Glutamatergic neuron (in vitro differentiated cells): Measurements from ENCODE around the gene SDHC. TPM values are rescaled to one million over a fixed set of nuclear protein-coding genes. Genes with fewer than 3 reads are reported as not detected.
"Not testable (repeated sequence)": the region's sequence is repeated elsewhere in the genome, so short reads cannot be mapped to it uniquely, and the experiment has no call there.

ENCODE experiments used
- DNase-seq: peaks from one replicate; pipeline ENCODE4 v3.0.0; 2022
- H3K27ac Mint-ChIP-seq: one replicate; pipeline ENCODE4 v1.8.0; 2020; ENCODE audit warnings: mild to moderate bottlenecking, mixed read lengths, inconsistent platforms; ENCODE audit not compliant: unreplicated experiment
- H3K27me3 Mint-ChIP-seq: one replicate; pipeline ENCODE4 v1.8.0; 2020; ENCODE audit warnings: mild to moderate bottlenecking, moderate library complexity, mixed read lengths, inconsistent platforms; ENCODE audit not compliant: unreplicated experiment
- H3K36me3 Mint-ChIP-seq: one replicate; pipeline ENCODE4 v1.8.0; 2020; ENCODE audit warnings: mild to moderate bottlenecking, mixed read lengths, inconsistent platforms; ENCODE audit not compliant: unreplicated experiment
- H3K4me1 Mint-ChIP-seq: one replicate; pipeline ENCODE4 v1.8.0; 2020; ENCODE audit warnings: mild to moderate bottlenecking, low read depth, mixed read lengths, inconsistent platforms; ENCODE audit not compliant: unreplicated experiment
- H3K4me3 Mint-ChIP-seq: one replicate; pipeline ENCODE4 v1.8.0; 2020; ENCODE audit warnings: mild to moderate bottlenecking, mixed read lengths, inconsistent platforms; ENCODE audit not compliant: unreplicated experiment
- H3K9me3 Mint-ChIP-seq: one replicate; pipeline ENCODE4 v1.8.0; 2020; ENCODE audit warnings: mild to moderate bottlenecking, moderate library complexity, mixed read lengths, inconsistent platforms; ENCODE audit not compliant: unreplicated experiment
- total RNA-seq: library from RNA; stranded (reverse); fragmentation: NEBNext Ultra II Directional; extraction: Animal tissue kit (Norgen Biotek cat#: 25700); gene quantifications from one replicate; pipeline ENCODE4 v1.2.1, GENCODE V29; 2021; ENCODE audit not compliant: unreplicated experiment
- TF ChIP-seq, protein P1 (sequence below): fragments of 200-600 bp; sonication (generic); IDR thresholded peaks from one replicate; pipeline ENCODE4 v1.5.0; 2021; ENCODE audit not compliant: partially characterized antibody, unreplicated experiment

The SDHC gene
- total RNA-seq, 1 donor from 2014 or later: 170 TPM

DNA sequence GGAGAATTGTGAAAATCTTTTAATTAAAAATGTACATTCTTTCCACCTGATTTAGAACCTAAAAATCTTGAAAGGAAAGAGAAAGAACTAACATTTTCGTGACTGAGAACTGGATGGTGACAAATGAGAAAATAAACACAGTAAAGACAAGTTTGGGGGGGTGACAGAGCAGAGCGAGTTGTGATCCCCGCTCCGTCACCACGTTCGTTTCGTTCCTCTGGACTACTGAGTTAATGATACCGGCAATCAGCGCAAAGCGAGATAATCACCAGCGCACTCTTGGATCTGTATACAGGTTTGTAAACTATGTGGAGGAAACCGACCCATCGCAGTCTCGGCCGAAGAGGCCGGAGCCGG lies 84.7 kb downstream of the SDHC start:
- no peak for DNase-seq
- Mint-ChIP-seq H3K4me1 (peaks cover 4% of the 10 kb centered on the region), H3K4me3 (peak overlapping the region; percentile 96), H3K36me3 (no peaks in the 10 kb centered on the region), H3K9me3 (peaks cover 21% of the 10 kb centered on the region), H3K27ac (peak overlapping the region; percentile 99), H3K27me3 (peaks cover 17% of the 10 kb centered on the region)
- TF ChIP-seq, protein P1, sequence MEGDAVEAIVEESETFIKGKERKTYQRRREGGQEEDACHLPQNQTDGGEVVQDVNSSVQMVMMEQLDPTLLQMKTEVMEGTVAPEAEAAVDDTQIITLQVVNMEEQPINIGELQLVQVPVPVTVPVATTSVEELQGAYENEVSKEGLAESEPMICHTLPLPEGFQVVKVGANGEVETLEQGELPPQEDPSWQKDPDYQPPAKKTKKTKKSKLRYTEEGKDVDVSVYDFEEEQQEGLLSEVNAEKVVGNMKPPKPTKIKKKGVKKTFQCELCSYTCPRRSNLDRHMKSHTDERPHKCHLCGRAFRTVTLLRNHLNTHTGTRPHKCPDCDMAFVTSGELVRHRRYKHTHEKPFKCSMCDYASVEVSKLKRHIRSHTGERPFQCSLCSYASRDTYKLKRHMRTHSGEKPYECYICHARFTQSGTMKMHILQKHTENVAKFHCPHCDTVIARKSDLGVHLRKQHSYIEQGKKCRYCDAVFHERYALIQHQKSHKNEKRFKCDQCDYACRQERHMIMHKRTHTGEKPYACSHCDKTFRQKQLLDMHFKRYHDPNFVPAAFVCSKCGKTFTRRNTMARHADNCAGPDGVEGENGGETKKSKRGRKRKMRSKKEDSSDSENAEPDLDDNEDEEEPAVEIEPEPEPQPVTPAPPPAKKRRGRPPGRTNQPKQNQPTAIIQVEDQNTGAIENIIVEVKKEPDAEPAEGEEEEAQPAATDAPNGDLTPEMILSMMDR: no peak

DNA sequence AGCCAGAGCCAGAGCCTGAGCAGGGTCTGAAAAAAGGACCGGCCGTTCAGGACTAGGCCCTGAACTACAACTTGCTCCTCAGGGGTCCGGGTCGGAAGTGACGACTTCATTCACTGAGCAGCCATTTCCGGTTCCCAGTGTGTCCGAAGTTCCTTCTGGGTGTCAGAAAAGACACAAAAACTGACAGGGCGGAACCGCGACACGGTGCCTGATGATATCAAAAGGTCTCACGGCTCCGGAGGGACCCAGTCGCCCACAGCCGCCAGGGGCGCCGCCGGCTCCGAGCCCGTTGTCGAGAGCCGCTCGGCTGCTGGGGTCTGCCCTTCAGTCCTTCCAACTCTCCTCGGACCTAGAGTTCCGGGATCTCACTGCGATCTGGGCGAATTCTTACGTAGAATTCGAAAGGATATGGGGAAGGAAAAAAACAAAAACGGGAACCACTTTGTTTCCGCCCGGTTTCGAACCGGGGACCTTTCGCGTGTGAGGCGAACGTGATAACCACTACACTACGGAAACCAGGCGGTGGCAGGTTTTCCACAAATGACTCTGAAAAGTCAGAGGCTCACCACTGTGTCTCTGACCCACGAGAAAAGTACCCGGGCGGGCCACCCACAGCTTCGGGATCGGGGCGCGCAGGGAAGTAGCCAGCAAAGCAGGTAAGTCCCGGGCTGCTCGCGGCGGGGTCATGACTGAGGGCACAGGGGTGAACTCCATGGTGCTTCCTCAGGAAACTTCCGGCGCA lies 85.2 kb downstream of the SDHC start:
- no peaks in the 10 kb centered on the region for H3K36me3 Mint-ChIP-seq
- H3K9me3 Mint-ChIP-seq: peaks cover 20% of the 10 kb centered on the region
- H3K4me3 Mint-ChIP-seq: peak overlapping the region; percentile 96
- peaks cover 17% of the 10 kb centered on the region for H3K27me3 Mint-ChIP-seq
- DNase-seq: peak; percentile 77
- TF ChIP-seq, protein P1: peak; percentile 51
- H3K27ac Mint-ChIP-seq: peak overlapping the region; percentile 99
- peaks cover 4% of the 10 kb centered on the region for H3K4me1 Mint-ChIP-seq

DNA sequence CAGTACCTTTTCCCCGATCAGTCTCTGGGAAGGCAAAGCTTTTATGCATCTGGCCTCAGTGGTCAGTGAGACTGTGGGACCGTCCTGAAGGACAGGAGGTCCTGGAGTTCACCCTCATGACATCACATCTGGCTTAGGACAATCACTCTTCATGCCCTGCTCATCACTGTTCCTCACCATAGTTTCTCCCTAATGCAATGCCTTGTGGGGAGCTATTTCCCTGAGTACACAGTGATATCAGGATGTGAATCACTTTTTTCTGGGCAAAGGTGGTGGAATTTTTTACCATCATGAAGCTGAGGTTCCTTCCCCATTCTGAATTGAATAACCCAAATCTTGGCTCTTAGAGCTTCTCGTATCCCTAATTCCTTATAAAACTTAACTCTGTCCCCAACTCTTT lies 88.3 kb downstream of the SDHC start:
- DNase-seq: no peak
- peaks cover 19% of the 10 kb centered on the region for H3K9me3 Mint-ChIP-seq
- peaks cover 4% of the 10 kb centered on the region for H3K4me1 Mint-ChIP-seq
- H3K4me3 Mint-ChIP-seq: no peak overlapping the region
- H3K27ac Mint-ChIP-seq: no peak overlapping the region
- H3K27me3 Mint-ChIP-seq: peaks cover 17% of the 10 kb centered on the region
- no peaks in the 10 kb centered on the region for H3K36me3 Mint-ChIP-seq
- TF ChIP-seq, protein P1: no peak

DNA sequence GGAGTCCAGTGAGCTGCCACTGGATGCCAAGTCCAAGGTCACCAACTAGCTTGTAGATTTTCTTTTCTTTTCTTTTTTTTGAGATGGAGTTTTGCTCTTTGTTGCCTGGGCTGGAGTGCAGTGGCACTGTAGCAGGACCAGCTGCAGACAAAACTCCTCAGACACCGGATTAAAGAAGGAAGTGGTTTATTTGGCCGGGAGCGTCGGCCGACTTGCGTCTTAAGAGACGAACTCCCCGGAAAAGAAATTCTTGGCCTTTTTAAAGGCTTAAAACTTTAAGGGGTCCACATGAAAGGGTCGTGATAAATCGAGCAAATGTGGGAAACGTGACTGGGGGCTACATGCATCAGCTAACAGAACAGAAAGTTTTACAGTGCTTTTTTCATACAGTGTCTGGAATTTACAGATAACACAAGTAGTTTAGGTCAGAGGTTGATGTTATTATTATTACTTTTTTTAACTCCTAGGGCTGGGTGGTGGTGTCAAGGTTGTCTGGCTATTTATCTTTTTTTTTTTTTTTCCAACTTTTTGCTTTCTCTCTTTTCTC lies 89.9 kb downstream of the SDHC start:
- H3K36me3 Mint-ChIP-seq: no peaks in the 10 kb centered on the region
- no peak overlapping the region for H3K4me3 Mint-ChIP-seq
- H3K9me3 Mint-ChIP-seq: peaks cover 15% of the 10 kb centered on the region
- TF ChIP-seq, protein P1: no peak
- no peak overlapping the region for H3K27ac Mint-ChIP-seq
- DNase-seq: no peak
- peaks cover 2% of the 10 kb centered on the region for H3K4me1 Mint-ChIP-seq
- H3K27me3 Mint-ChIP-seq: peaks cover 12% of the 10 kb centered on the region

DNA sequence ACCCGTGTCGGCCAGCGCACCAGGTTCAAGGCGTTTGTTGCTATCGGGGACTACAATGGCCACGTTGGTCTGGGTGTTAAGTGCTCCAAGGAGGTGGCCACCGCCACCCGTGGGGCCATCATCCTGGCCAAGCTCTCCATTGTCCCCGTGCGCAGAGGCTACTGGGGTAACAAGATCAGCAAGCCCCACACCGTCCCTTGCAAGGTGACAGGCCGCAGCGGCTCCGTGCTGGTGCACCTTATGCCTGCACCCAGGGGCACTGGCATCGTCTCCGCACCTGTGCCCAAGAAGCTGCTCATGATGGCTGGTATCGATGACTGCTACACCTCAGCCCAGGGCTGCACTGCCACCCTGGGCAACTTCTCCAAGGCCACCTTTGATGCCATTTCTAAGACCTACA lies 92.4 kb downstream of the SDHC start:
- not testable (repeated sequence) for H3K4me3 Mint-ChIP-seq

More for the DNA sequence above, 92.4 kb downstream of the SDHC start:
- H3K27me3 Mint-ChIP-seq, H3K27ac Mint-ChIP-seq, DNase-seq, H3K36me3 Mint-ChIP-seq, H3K9me3 Mint-ChIP-seq, H3K4me1 Mint-ChIP-seq: not testable (repeated sequence)
